Suprapubic skin (tissue), 4 donors: ENCODE results near the gene EPHB1. TPM values are rescaled to one million over a fixed set of nuclear protein-coding genes. Genes with fewer than 3 reads are reported as not detected.

Source experiments
- DNase-seq, 2 donors: peaks; one replicate each; pipeline ENCODE4 v3.0.0-alpha.2; 2019; ENCODE audit warnings: low spot score in 2 of 2
- H3K27ac ChIP-seq: fragments of 200-600 bp; sonication (generic); one replicate; pipeline ENCODE4 v1.5.1; 2019
- H3K27me3 ChIP-seq: fragments of 200-600 bp; sonication (generic); one replicate; pipeline ENCODE4 v1.5.1; 2019
- H3K36me3 ChIP-seq: fragments of 200-600 bp; sonication (generic); one replicate; pipeline ENCODE4 v1.5.1; 2019
- H3K4me1 ChIP-seq: fragments of 200-600 bp; sonication (generic); one replicate; pipeline ENCODE4 v1.5.1; 2019
- H3K4me3 ChIP-seq: fragments of 200-600 bp; sonication (generic); one replicate; pipeline ENCODE4 v1.5.1; 2019; ENCODE audit warnings: mild to moderate bottlenecking
- H3K9me3 ChIP-seq: fragments of 200-600 bp; sonication (generic); one replicate; pipeline ENCODE4 v1.5.1; 2019
- CTCF ChIP-seq, 2 donors: fragments of 200-600 bp in 1 of 2; fragments of 450-650 bp in 1 of 2; sonication (generic) in 1 of 2; IDR thresholded peaks; one replicate each; pipeline ENCODE4 v1.5.1; 2016 to 2019; ENCODE audit warnings: antibody characterized with exemption in 2 of 2, mild to moderate bottlenecking in 1 of 2, moderate library complexity in 1 of 2
- EP300 ChIP-seq: sonication (generic); formaldehyde crosslinking; IDR thresholded peaks from one replicate; pipeline ENCODE4 v1.6.1; 2017; ENCODE audit warnings: antibody characterized with exemption
- POLR2A ChIP-seq, 2 donors: fragments of 450-650 bp; IDR thresholded peaks; one replicate each; pipeline ENCODE4 v1.6.1; 2017; ENCODE audit warnings: antibody characterized with exemption in 2 of 2, mild to moderate bottlenecking in 2 of 2, moderate library complexity in 2 of 2
- POLR2AphosphoS5 ChIP-seq, 3 donors: sonication (generic); formaldehyde crosslinking; IDR thresholded peaks; one replicate each; pipeline ENCODE4 v1.6.1; 2017; ENCODE audit warnings: antibody characterized with exemption in 3 of 3
- WGBS: methylation state at CpG from one replicate; pipeline ENCODE4 v1.1.5; 2018; 5-methylcytosine and 5-hydroxymethylcytosine counted together
- total RNA-seq, 4 donors: library from RNA; depleted of rRNA; stranded (reverse); fragments of >200 nt; gene quantifications; one replicate each; pipeline ENCODE4 v1.1.0, GENCODE V29; 2016

EPHB1 gene
- total RNA-seq, 4 donors from 2014 or later, result 8.5 to 30.7 (median 18.5) TPM

- no peaks in the 10 kb centered on the region for H3K27me3 ChIP-seq
- TF ChIP-seq CTCF (IDR thresholded peaks at IDR 0.05) (no peak), POLR2A (IDR thresholded peaks at IDR 0.05) (no peak), POLR2AphosphoS5 (IDR thresholded peaks at IDR 0.05) (no peak), EP300 (no peak)
- DNase-seq, result peak in 1 of 2 donors; percentile 59
- no peaks in the 10 kb centered on the region for H3K36me3 ChIP-seq
- WGBS, result 64% methylated on average over 1 of the region's 1 CpG
- no peak overlapping the region for H3K4me3 ChIP-seq
- no peaks in the 10 kb centered on the region for H3K9me3 ChIP-seq
- no peaks in the 10 kb centered on the region for H3K4me1 ChIP-seq
- H3K27ac ChIP-seq, result no peak overlapping the region
Observed at GRCh38 chr3:134859341-134859740, 64.3 kb downstream of the EPHB1 start.

- H3K36me3 ChIP-seq, result no peaks in the 10 kb centered on the region
- no peak overlapping the region for H3K4me3 ChIP-seq
- WGBS, result 96% methylated on average over 5 of the region's 5 CpGs
- no peaks in the 10 kb centered on the region for H3K27me3 ChIP-seq
- TF ChIP-seq POLR2A (IDR thresholded peaks at IDR 0.05) (no peak), EP300 (no peak), POLR2AphosphoS5 (IDR thresholded peaks at IDR 0.05) (no peak), CTCF (IDR thresholded peaks at IDR 0.05) (no peak)
- peak in 1 of 2 donors; percentile 13 for DNase-seq
- no peaks in the 10 kb centered on the region for H3K9me3 ChIP-seq
- no peak overlapping the region for H3K27ac ChIP-seq
- H3K4me1 ChIP-seq, result no peaks in the 10 kb centered on the region
Observed at GRCh38 chr3:134860141-134860540, 65.1 kb downstream of the EPHB1 start.

- DNase-seq, result peak in 1 of 2 donors; percentile 23
- 80% methylated on average over 6 of the region's 6 CpGs for WGBS
- Histone ChIP-seq H3K36me3 (no peaks in the 10 kb centered on the region), H3K27me3 (no peaks in the 10 kb centered on the region), H3K27ac (no peak overlapping the region), H3K4me1 (no peaks in the 10 kb centered on the region), H3K9me3 (no peaks in the 10 kb centered on the region), H3K4me3 (no peak overlapping the region)
- TF ChIP-seq POLR2AphosphoS5 (IDR thresholded peaks at IDR 0.05) (no peak), POLR2A (IDR thresholded peaks at IDR 0.05) (no peak), CTCF (IDR thresholded peaks at IDR 0.05) (no peak), EP300 (no peak)
Observed at GRCh38 chr3:134863915-134864314, 68.9 kb downstream of the EPHB1 start.

- H3K27me3 ChIP-seq, result no peaks in the 10 kb centered on the region
- H3K27ac ChIP-seq, result no peak overlapping the region
- no peaks in the 10 kb centered on the region for H3K4me1 ChIP-seq
- H3K9me3 ChIP-seq, result no peaks in the 10 kb centered on the region
- H3K36me3 ChIP-seq, result no peaks in the 10 kb centered on the region
- DNase-seq, result peak in 1 of 2 donors; percentile 53
- no peak overlapping the region for H3K4me3 ChIP-seq
- WGBS, result 46% methylated on average over 5 of the region's 5 CpGs
- no peak for TF ChIP-seq POLR2A (IDR thresholded peaks at IDR 0.05)
- TF ChIP-seq POLR2AphosphoS5 (IDR thresholded peaks at IDR 0.05), result no peak
- TF ChIP-seq EP300, result no peak
- TF ChIP-seq CTCF (IDR thresholded peaks at IDR 0.05), result no peak
Observed at GRCh38 chr3:134864636-134865035, 69.6 kb downstream of the EPHB1 start.

GRCh38 chr3:134867277-134867676 lies 72.2 kb downstream of the EPHB1 start:
- no peaks in the 10 kb centered on the region for H3K36me3 ChIP-seq
- 89% methylated on average over 1 of the region's 1 CpG for WGBS
- H3K27ac ChIP-seq, result no peak overlapping the region
- no peaks in the 10 kb centered on the region for H3K27me3 ChIP-seq
- no peaks in the 10 kb centered on the region for H3K9me3 ChIP-seq
- no peak overlapping the region for H3K4me3 ChIP-seq
- DNase-seq, result peak in 1 of 2 donors; percentile 32
- no peak for TF ChIP-seq EP300
- TF ChIP-seq POLR2AphosphoS5 (IDR thresholded peaks at IDR 0.05), result no peak
- TF ChIP-seq CTCF (IDR thresholded peaks at IDR 0.05), result no peak
- TF ChIP-seq POLR2A (IDR thresholded peaks at IDR 0.05), result no peak
- no peaks in the 10 kb centered on the region for H3K4me1 ChIP-seq
